GM15510 (cell line): ENCODE data around the gene EIF4E.

ENCODE experiments used
- POLR2A ChIP-seq: IDR thresholded peaks from 3 replicates; pipeline ENCODE4 v1.6.1; 2011; ENCODE audit warnings: borderline replicate concordance; ENCODE audit not compliant: insufficient read length; ENCODE audit errors: extremely low read depth

EIF4E gene

GRCh38 chr4:98905839-98906238 lies 23.1 kb downstream of the EIF4E start:
- no peak for TF ChIP-seq POLR2A

GRCh38 chr4:98905297-98905696 lies 23.6 kb downstream of the EIF4E start:
- no peak for TF ChIP-seq POLR2A

GRCh38 chr4:98903963-98904362 lies 25.0 kb downstream of the EIF4E start:
- TF ChIP-seq POLR2A, result no peak

GRCh38 chr4:98903561-98903960 lies 25.4 kb downstream of the EIF4E start:
- no peak for TF ChIP-seq POLR2A

- TF ChIP-seq POLR2A, result no peak
Measured at GRCh38 chr4:98899277-98899676, 29.7 kb downstream of the EIF4E start.

- TF ChIP-seq POLR2A, result no peak
Measured at GRCh38 chr4:98891478-98892337, 37.2 kb downstream of the EIF4E start.

- no peak for TF ChIP-seq POLR2A
Measured at GRCh38 chr4:98890702-98891455, 38.1 kb downstream of the EIF4E start.

- TF ChIP-seq POLR2A, result no peak
Measured at GRCh38 chr4:98887145-98887544, 41.8 kb downstream of the EIF4E start.

- TF ChIP-seq POLR2A, result no peak
Measured at GRCh38 chr4:98879515-98879914, 49.4 kb downstream of the EIF4E start.

- no peak for TF ChIP-seq POLR2A
Measured at GRCh38 chr4:98873059-98873458, 55.9 kb downstream of the EIF4E start.

GRCh38 chr4:98867648-98868047 lies 61.3 kb downstream of the EIF4E start:
- no peak for TF ChIP-seq POLR2A

- TF ChIP-seq POLR2A, result no peak
Measured at GRCh38 chr4:98865059-98865458, 63.9 kb downstream of the EIF4E start.

- TF ChIP-seq POLR2A, result no peak
Measured at GRCh38 chr4:98864560-98864959, 64.4 kb downstream of the EIF4E start.

- TF ChIP-seq POLR2A, result no peak
Measured at GRCh38 chr4:98862371-98862770, 66.6 kb downstream of the EIF4E start.

- no peak for TF ChIP-seq POLR2A
Measured at GRCh38 chr4:98861100-98861884, 67.6 kb downstream of the EIF4E start.
